Astrocyte (in vitro differentiated cells and primary cell): ENCODE data around the gene EXOG.

ENCODE experiments used
- EZH2 ChIP-seq: IDR thresholded peaks from 2 replicates; pipeline ENCODE4 v1.6.1; 2012; ENCODE audit warnings: mild to moderate bottlenecking, low read length, inconsistent platforms; ENCODE audit not compliant: insufficient read depth
- TF ChIP-seq, protein P1 (sequence below): IDR thresholded peaks from 2 replicates; pipeline ENCODE4 v1.5.1; 2011; ENCODE audit warnings: low read depth, mild to moderate bottlenecking, inconsistent platforms, low read length, moderate library complexity; ENCODE audit not compliant: insufficient read depth

DNA sequence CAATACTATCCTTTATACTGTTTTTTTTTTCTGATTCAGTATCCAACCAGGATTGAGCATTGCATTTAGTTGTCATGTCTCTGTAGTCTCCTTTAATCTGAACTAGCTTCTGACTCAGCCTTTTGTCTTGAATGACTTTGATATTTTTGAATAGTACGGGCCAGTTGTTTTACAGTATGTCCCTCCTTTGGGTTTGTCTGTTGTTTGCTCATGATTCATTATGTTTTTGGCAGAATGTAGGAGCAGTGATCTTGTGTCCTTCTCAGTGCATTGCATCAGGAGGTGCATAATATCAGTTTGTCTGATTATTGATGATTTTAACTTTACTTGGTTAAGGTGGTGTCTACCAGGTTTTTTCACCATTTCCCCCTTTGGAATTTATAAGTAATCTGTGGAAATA is 20.5 kb downstream of the EXOG start:
- TF ChIP-seq, protein P1, sequence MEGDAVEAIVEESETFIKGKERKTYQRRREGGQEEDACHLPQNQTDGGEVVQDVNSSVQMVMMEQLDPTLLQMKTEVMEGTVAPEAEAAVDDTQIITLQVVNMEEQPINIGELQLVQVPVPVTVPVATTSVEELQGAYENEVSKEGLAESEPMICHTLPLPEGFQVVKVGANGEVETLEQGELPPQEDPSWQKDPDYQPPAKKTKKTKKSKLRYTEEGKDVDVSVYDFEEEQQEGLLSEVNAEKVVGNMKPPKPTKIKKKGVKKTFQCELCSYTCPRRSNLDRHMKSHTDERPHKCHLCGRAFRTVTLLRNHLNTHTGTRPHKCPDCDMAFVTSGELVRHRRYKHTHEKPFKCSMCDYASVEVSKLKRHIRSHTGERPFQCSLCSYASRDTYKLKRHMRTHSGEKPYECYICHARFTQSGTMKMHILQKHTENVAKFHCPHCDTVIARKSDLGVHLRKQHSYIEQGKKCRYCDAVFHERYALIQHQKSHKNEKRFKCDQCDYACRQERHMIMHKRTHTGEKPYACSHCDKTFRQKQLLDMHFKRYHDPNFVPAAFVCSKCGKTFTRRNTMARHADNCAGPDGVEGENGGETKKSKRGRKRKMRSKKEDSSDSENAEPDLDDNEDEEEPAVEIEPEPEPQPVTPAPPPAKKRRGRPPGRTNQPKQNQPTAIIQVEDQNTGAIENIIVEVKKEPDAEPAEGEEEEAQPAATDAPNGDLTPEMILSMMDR = no peak
- TF ChIP-seq EZH2 = no peak
